A673 (cell line): ENCODE measurements around the gene ARSH.

Source experiments
- EZH2 ChIP-seq: fragments of 200-600 bp; sonication (generic); IDR thresholded peaks from 2 replicates; pipeline ENCODE4 v1.6.1; 2017; ENCODE audit warnings: borderline replicate concordance, low read depth, mild to moderate bottlenecking, mixed read lengths, antibody characterized with exemption, low read length; ENCODE audit not compliant: poor library complexity, severe bottlenecking
- TF ChIP-seq, protein P1 (sequence below): fragments of 300-800, 200-600 bp; sonication (generic); conservative IDR thresholded peaks from 2 replicates; pipeline ENCODE4 v1.5.1; 2017; ENCODE audit warnings: low read depth, mild to moderate bottlenecking, antibody characterized with exemption, low read length, moderate library complexity, mixed read lengths

DNA sequence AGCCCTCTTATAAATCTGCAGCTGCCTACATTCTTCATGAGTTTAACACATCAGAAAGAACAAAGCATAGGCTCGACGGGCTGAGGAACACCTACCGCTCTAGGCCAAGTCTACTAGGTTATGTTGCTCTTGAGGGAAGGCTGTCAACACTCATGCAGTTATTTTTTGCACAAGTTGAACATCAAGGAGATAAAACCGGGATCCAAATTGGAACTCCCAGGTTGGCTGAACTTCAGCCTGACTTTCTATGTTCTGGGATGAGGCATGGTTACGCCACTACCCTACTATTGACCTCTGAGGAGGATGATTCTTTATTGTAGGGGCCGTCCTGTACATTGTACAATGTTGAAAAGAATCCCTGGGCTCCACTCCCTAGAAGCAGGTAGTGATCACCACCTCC, 37.3 kb upstream of the ARSH start:
- TF ChIP-seq, protein P1, sequence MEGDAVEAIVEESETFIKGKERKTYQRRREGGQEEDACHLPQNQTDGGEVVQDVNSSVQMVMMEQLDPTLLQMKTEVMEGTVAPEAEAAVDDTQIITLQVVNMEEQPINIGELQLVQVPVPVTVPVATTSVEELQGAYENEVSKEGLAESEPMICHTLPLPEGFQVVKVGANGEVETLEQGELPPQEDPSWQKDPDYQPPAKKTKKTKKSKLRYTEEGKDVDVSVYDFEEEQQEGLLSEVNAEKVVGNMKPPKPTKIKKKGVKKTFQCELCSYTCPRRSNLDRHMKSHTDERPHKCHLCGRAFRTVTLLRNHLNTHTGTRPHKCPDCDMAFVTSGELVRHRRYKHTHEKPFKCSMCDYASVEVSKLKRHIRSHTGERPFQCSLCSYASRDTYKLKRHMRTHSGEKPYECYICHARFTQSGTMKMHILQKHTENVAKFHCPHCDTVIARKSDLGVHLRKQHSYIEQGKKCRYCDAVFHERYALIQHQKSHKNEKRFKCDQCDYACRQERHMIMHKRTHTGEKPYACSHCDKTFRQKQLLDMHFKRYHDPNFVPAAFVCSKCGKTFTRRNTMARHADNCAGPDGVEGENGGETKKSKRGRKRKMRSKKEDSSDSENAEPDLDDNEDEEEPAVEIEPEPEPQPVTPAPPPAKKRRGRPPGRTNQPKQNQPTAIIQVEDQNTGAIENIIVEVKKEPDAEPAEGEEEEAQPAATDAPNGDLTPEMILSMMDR: no peak
- TF ChIP-seq EZH2: no peak
